H1 (cell line): ENCODE results near the gene RNF20. TPM values are rescaled to one million over a fixed set of nuclear protein-coding genes. Genes with fewer than 3 reads are reported as not detected.

Experiments used
- BACH1 ChIP-seq: IDR thresholded peaks from 2 replicates; pipeline ENCODE4 v1.6.1; 2012; ENCODE audit warnings: low read length, improper control_type of control experiment
- CEBPB ChIP-seq: IDR thresholded peaks from 2 replicates; pipeline ENCODE4 v1.6.1; 2012; ENCODE audit warnings: low read depth, low read length
- CHD1 ChIP-seq: IDR thresholded peaks from 2 replicates; pipeline ENCODE4 v1.6.1; 2012; ENCODE audit warnings: low read depth, low read length, improper control_type of control experiment
- CTBP2 ChIP-seq: IDR thresholded peaks from 2 replicates; pipeline ENCODE4 v1.7.0; 2011; ENCODE audit warnings: borderline replicate concordance, mild to moderate bottlenecking, moderate library complexity, mixed read lengths, low read length; ENCODE audit not compliant: insufficient read depth, insufficient read length
- CTCF ChIP-seq, 3 experiments: IDR thresholded peaks; 1 replicate in 2 of 3; 2 replicates in 1 of 3; pipeline versions ENCODE4 v1.5.1 to v1.6.1; 2011; ENCODE audit warnings: low read length in 3 of 3, mild to moderate bottlenecking in 3 of 3, inconsistent platforms in 2 of 3, low read depth in 1 of 3, moderate library complexity in 1 of 3; ENCODE audit not compliant: insufficient read depth in 1 of 3; ENCODE audit errors: control extremely low read depth in 1 of 3
- EP300 ChIP-seq, 2 experiments: IDR thresholded peaks; 1 replicate in 1 of 2; 2 replicates in 1 of 2; pipeline ENCODE4 v1.6.1; 2011 to 2012; ENCODE audit warnings: low read depth in 2 of 2, low read length in 2 of 2, mild to moderate bottlenecking in 2 of 2, borderline replicate concordance in 1 of 2, inconsistent platforms in 1 of 2, moderate library complexity in 1 of 2
- EZH2 ChIP-seq: fragments of 200-600 bp; sonication (generic); IDR thresholded peaks from 2 replicates; pipeline ENCODE4 v1.7.1; 2012; ENCODE audit warnings: low read depth, mild to moderate bottlenecking, moderate library complexity, low read length, inconsistent platforms; ENCODE audit not compliant: severe bottlenecking
- HDAC6 ChIP-seq: IDR thresholded peaks from one replicate; pipeline ENCODE4 v1.7.1; 2012; ENCODE audit warnings: low read depth, mild to moderate bottlenecking, inconsistent platforms, low read length, moderate library complexity
- JUN ChIP-seq: IDR thresholded peaks from 2 replicates; pipeline ENCODE4 v1.6.1; 2011; ENCODE audit warnings: low read depth, mild to moderate bottlenecking, improper control_type of control experiment, low read length
- JUND ChIP-seq: IDR thresholded peaks from 2 replicates; pipeline ENCODE4 v1.6.1; 2011; ENCODE audit warnings: mild to moderate bottlenecking, improper control_type of control experiment, low read length
- KDM5A ChIP-seq: fragments of 200-600 bp; IDR thresholded peaks from 2 replicates; pipeline ENCODE4 v1.7.1; 2012; ENCODE audit warnings: mild to moderate bottlenecking, low read length, inconsistent platforms, mixed read lengths
- NANOG ChIP-seq: IDR thresholded peaks from 2 replicates; pipeline ENCODE4 v1.6.1; 2011; ENCODE audit warnings: low read length, low read depth, mild to moderate bottlenecking, inconsistent platforms; ENCODE audit not compliant: insufficient read depth, poor library complexity, severe bottlenecking
- PHF8 ChIP-seq: fragments of 200-600 bp; sonication (generic); conservative IDR thresholded peaks from 2 replicates; pipeline ENCODE4 v1.7.1; 2012; ENCODE audit warnings: low read depth, mild to moderate bottlenecking, inconsistent platforms, low read length, moderate library complexity
- POLR2A ChIP-seq, 2 experiments: IDR thresholded peaks; 1 replicate in 1 of 2; 2 replicates in 1 of 2; pipeline ENCODE4 v1.6.1; 2011; ENCODE audit warnings: low read depth in 2 of 2, low read length in 2 of 2, mild to moderate bottlenecking in 2 of 2; ENCODE audit errors: control extremely low read depth in 1 of 2
- RBBP5 ChIP-seq: IDR thresholded peaks from 2 replicates; pipeline ENCODE4 v1.7.1; 2012; ENCODE audit warnings: low read depth, mild to moderate bottlenecking, inconsistent platforms, low read length, moderate library complexity, borderline replicate concordance
- SAP30 ChIP-seq: fragments of 300-600 bp; sonication (generic); IDR thresholded peaks from 2 replicates; pipeline ENCODE4 v1.7.1; 2012; ENCODE audit warnings: low read length, moderate library complexity, mild to moderate bottlenecking, inconsistent platforms; ENCODE audit not compliant: insufficient read depth, insufficient replicate concordance
- SIN3A ChIP-seq, 2 experiments: IDR thresholded peaks in 1 of 2; conservative IDR thresholded peaks in 1 of 2; 2 replicates each; pipeline ENCODE4 v1.6.1; 2011 to 2012; ENCODE audit warnings: low read length in 2 of 2, improper control_type of control experiment in 1 of 2, low read depth in 1 of 2, mild to moderate bottlenecking in 1 of 2
- TAF7 ChIP-seq: optimal IDR thresholded peaks from 2 replicates; pipeline ENCODE3; 2011; ENCODE audit warnings: low read depth, mild to moderate bottlenecking, inconsistent platforms, low read length, moderate library complexity, borderline replicate concordance
- TBP ChIP-seq: IDR thresholded peaks from 2 replicates; pipeline ENCODE4 v1.6.1; 2011; ENCODE audit warnings: low read depth, low read length, improper control_type of control experiment
- YY1 ChIP-seq: IDR thresholded peaks from 2 replicates; pipeline ENCODE4 v1.6.1; 2011; ENCODE audit warnings: low read depth, mild to moderate bottlenecking, low read length
- polyA plus RNA-seq, 7 experiments: library from polyadenylated mRNA; depleted of rRNA in 3 of 7; stranded (reverse) in 5 of 7; unstranded in 2 of 7; fragments of >200 nt in 5 of 7; fragments of 200-250 nt in 2 of 7; gene quantifications; 1 replicate in 5 of 7; 2 replicates in 1 of 7; 4 replicates in 1 of 7; pipeline versions ENCODE4 v1.2.1 to v1.2.3, GENCODE V29; 2011 to 2013; ENCODE audit warnings: missing spikeins in 2 of 7, mixed read lengths in 2 of 7
- total RNA-seq: library from RNA; stranded (reverse); fragmentation: NEBNext Ultra II Directional; extraction: Animal tissue kit (Norgen Biotek cat#: 25700); gene quantifications from 2 replicates; pipeline ENCODE4 v1.2.1, GENCODE V29; 2021

RNF20 gene
- total and polyA plus RNA-seq, 2 of the 8 experiments (the other 6 are each of a cell fraction or from before 2014, with no cell fraction given) = 9.4 to 65.2 TPM

GRCh38 chr9:101533334-101534204 is at the start of gene RNF20 (continued):
- no peak for TF ChIP-seq EZH2
- TF ChIP-seq TAF7 = no peak
- TF ChIP-seq JUN = no peak
- TF ChIP-seq TBP = peak; percentile 9; the same call in 1 of the 2 replicates
- peak in 1 of 2 experiments; percentile 28; a peak in 1 of 3 replicates for TF ChIP-seq POLR2A (IDR thresholded peaks at IDR 0.05; ENCODE audit: control extremely low read depth in 1 of 2, low read depth in 2 of 2, low read length in 2 of 2)
- no peak for TF ChIP-seq CTBP2
- peak; percentile 60 for TF ChIP-seq PHF8
- no peak for TF ChIP-seq JUND
- no peak for TF ChIP-seq CTCF (IDR thresholded peaks at IDR 0.05; ENCODE audit: control extremely low read depth in 1 of 3, insufficient read depth in 1 of 3, low read depth in 1 of 3, low read length in 3 of 3)
- peak; percentile 66 for TF ChIP-seq SAP30
- TF ChIP-seq HDAC6 = no peak
- TF ChIP-seq CEBPB = no peak
- TF ChIP-seq EP300 (IDR thresholded peaks at IDR 0.05; ENCODE audit: borderline replicate concordance in 1 of 2, low read depth in 2 of 2, low read length in 2 of 2) = no peak
- TF ChIP-seq SIN3A (conservative IDR thresholded peaks at IDR 0.05 in 1 of 2, IDR thresholded peaks at IDR 0.05 in 1 of 2; ENCODE audit: low read depth in 1 of 2, low read length in 2 of 2) = peak in 1 of 2 experiments; percentile 52; a peak in 1 of 4 replicates
- peak; percentile 46; the same call in 1 of the 2 replicates for TF ChIP-seq KDM5A
- 0 out of 2 replicates have a peak, but pooled peaks have one; percentile 25 for TF ChIP-seq RBBP5
- no peak for TF ChIP-seq NANOG
- TF ChIP-seq BACH1 = no peak
- TF ChIP-seq YY1 = no peak
- TF ChIP-seq CHD1 = no peak
